MV-4-11 (cell line): Measurements from ENCODE around the gene PACRG.
A peak's percentile ranks its signal among the peaks of the same experiment; 100 is the strongest.

Experiments
- DNase-seq: peaks from one replicate; lab custom pipeline; 2025; lab: John Stamatoyannopoulos, UW

Gene PACRG

DNA sequence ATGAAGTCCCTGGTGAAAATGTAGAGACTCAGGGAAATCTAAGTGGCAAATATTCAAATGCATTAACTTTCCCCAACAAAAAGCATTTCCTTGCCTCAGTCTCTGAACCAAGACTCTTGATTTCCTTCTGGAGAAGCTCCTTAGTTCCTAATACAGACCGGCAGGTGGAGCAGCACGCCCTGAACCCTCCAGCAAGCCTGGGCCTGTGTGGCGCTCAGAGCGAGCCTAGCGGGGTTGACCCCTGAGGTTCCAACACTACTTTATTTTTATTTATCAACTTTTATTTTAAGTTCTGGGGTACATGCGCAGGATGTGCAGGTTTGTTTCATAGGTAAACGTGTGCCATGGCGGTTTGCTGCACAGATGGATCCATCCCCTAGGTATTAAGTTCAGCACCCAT lies 50.8 kb downstream of the PACRG start:
- no peak for DNase-seq

GRCh38 chr6:162785632-162786242 lies 58.0 kb downstream of the PACRG start:
- DNase-seq, result no peak

DNA sequence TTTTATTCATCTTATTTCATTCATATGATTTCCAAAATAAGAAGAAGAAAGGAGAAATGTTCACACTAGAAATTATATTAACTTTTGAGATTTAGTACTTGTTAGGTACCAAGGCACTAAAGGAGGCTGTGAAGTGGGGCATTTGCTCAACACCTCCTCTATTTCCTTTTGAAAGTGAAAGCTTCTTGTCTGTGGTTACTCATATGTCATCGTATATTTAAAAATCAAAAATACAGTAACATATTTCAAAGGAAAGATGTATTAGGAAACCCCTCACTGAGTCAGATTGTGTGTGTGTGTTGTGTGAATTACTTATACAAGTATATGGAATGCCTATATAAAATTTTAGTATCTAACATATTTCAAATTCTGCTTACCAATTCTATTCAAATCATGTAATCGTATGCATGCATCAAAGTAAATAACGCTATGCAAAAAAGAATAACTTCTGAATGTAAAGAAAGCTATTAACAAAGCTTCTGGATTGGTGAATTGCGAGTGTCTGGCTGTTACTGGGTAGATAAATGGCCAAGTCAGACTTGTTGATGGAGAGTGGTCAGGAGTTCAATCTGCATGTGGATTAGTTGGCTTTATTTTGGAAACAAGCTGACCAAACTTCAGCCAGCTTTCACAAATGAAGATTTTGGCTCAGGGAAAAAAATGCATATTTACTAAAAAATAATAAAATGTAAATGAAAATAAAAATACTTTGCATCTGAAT lies 70.9 kb downstream of the PACRG start:
- peak; percentile 51 for DNase-seq

DNA sequence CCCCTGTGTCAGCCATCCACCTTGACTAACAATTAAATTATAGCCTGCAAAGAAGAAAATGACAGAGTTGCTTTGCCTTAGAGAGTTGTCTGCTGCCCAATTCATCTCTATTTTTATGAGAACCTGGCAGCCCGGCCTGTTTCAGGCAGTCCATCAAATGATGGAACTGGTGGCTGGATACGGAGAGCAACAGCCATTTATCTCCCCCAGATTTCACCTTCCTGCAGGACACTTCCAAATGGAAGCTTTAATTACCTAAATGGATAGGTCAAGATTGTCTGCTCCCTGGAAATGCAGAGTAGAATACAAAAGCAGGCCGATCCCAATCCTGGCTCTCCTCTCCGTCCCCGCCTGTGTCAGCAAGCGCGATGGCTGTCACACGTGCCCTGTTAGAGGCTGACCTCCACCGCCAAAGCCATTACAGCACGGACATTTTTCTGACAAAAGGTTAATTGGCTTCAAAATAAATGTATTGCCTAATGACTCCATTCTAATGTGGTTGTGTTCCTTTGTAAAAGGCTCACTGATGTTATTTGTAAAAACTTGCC lies 86.7 kb downstream of the PACRG start:
- no peak for DNase-seq

- no peak for DNase-seq
Observed at GRCh38 chr6:162817196-162817595, 89.4 kb downstream of the PACRG start.

GRCh38 chr6:162819284-162819683 lies 91.5 kb downstream of the PACRG start:
- no peak for DNase-seq

DNA sequence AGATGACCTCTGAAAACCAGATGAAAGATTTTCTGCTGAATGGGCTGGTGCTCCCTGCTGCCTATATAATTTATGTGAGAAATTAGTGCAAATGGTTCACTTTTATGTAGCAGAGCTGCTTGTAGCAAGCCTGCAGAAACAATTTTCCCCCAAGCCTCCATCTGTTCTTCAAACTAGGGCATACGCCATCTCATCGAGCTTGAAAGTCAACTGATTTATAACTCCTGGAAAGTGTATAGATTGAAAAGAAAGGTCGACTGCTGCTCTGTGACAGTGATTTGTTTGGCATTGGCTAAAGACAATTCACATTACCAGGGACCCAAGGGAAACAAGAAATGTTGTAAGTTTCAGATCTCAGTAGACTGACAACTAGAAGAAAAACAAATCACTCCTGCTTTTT lies 93.3 kb downstream of the PACRG start:
- DNase-seq, result no peak

DNA sequence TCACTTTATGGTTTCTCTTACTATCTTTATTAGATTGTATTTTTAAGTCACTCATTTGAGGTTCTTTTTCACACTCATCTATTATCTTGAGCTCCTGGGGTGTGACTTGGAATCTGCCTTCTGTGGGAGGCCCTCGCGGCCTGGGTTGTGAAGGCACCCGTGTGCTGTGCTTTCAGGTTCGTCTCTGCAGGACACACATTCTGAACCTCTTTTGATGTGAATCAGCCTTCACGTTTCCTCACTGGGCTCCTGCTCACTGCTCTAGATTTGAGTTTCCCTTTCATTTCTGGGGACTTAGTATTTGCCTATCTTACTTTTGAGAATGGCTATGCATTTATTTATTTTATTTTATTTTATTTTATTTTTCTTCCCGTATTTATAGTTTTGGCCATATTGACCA lies 97.8 kb downstream of the PACRG start:
- no peak for DNase-seq

DNA sequence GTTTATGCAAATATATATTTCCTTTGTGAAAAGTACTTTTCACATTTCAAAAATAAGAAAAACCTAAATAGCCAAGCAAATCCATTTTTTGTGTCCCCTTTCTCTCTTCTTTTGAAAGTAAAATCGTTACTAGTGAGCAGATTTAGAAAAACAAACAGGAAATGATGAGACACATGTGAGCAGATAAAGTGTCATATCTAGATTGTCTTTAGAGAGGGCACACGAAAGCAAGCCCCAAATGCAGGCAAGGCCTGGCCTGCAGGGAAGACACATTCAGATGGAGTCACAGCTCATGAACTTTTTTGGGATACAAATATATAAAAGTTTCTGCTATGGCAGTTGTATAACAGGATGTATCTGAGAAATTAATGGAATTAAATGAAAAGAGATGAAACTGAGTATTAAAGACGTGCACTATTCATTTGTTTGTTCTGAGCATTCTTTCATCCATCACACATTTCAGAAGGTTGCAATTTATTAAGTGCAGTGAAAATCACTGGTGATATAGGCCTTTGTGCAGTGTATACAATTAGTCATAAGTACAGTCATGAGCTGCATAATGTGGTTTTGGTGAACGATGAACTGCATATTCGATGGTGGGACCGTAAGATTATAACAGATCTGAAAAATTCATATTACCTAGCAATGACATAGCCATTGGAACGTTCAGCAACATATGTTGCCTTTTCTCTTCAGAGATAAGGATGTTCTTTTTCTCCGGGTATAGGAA lies 101.4 kb downstream of the PACRG start:
- DNase-seq, result no peak

- peak; percentile 97 for DNase-seq
Observed at GRCh38 chr6:162833776-162834175, 106.0 kb downstream of the PACRG start.

DNA sequence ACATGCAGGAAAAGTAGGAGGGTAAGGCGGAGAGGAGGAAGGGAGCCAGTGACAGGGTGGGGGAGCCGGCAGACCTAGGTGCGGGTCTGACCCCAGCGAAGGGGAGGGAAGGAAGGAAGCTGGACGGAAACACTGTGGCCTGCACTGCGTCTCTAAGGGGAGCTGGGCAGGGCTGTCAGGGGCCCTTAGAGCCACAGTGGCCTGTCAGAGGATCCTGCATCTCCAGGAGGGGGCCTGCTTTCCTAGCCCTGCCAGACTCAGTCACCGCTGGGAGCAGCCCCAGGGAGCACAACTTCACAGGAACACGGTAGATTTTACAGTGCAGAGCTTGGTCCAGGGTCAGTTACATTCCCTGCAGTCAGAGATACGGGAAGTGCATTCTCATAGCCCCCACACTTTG lies 118.2 kb downstream of the PACRG start:
- DNase-seq, result no peak

DNA sequence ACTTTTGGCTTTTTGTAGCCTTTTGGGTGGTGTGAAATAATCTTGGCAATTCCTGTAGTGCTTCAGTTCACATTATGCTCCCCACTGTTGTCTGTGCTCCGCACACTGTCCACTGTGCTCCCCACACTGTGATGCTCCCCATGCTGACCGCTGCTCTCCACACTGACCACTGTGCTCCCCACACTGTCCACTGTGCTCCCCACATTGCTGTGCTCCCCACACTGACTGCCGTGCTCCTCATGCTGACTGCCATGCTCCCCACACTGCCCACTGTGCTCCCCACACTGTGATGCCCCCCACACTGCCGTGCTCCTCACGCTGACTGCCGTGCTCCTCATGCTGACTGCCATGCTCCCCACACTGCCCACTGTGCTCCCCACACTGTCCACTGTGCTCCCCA lies 118.9 kb downstream of the PACRG start:
- no peak for DNase-seq

- DNase-seq, result no peak
Observed at GRCh38 chr6:162849269-162849668, 121.5 kb downstream of the PACRG start.

DNA sequence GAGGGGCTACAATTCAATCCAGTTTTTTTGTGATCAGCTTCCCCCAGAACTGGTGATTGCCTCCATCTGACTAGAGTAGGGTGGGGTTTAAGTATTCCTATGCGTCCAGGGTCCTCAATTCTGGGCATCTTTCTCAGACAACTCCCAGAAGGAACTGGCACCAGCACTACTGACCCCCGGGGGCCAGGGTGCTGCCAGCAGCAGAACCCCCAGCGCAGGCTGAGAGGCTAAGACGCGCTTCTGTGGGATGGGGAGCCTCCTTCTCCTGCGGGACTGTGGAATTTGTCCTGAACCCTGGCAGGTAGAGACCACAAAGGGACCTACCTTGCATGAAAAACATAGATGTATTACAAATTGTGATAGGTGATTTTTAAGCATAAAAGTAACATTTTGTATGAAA lies 124.4 kb downstream of the PACRG start:
- DNase-seq, result no peak

DNA sequence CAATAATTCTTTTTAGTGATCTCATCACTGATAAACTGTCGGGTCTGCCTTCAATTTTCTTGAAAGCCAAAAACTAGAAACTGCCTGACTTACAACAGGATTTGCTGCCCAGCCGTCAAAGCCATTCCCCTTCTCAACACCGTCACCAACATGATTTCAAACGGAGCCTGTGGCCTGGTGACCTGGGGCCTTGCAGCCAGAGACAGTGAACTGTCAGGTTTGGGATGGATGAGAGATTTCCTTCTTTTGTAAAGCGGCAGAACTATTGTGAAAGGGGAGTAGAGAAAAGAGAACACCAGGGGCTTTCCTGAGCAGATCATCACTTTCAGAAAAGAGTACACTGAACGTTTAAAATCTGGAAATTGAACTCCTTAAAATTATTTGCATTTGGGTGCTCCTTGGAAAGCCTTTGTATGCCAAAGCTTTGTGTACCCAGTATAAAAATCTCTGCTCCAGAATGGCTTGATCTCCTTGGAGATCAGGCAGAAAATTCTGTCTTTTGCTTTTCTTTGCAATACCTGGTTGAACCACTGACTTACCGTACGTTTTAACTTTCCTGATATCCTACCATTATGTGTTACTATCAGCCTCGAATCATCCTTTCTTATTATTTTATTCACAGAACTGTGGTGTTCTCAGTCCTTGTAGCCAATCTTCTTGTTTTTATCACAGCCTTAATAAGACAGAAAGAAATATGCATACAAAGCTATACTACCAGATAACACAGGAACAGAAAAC lies 125.2 kb downstream of the PACRG start:
- DNase-seq, result no peak

DNA sequence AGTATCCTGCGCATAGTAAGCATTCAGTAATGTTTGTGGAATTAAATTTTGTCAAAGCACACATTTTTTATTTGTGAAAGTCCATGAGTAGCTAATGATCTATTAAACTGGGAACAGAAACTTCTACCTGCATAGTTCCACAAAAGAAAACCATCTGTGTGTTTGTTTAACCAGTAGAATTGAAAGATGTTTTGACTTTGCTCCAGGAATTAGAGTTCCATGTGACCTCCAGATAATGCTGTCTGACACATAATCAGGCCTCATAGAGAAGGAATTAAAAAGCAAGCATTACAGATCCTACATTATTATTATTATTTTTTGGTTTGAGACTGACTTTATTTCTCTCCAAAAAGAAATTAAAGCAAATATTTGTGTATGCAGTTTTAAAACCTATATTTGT lies 126.5 kb downstream of the PACRG start:
- DNase-seq, result no peak

GRCh38 chr6:162854734-162855191 lies 127.0 kb downstream of the PACRG start:
- DNase-seq, result no peak

- peak; percentile 18 for DNase-seq
Observed at GRCh38 chr6:162856885-162857284, 129.1 kb downstream of the PACRG start.

DNA sequence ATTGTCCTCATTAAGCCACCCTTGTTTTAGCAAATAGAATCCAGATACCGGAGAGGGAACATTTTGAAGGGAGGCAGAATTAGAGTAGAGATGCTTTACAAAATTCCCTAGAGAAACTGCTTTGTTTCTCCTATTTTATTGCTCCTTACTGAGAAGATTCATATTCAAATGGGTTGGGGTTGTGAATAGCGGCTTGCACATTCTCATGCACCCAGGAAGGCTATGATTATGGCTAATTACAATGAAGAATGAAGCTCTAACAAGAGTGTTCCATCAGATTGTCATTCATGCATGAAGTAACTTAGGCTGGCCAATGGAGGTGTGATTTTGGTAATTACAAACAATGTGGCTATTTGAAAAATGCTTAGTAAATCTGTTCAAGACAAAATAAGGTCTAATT lies 129.6 kb downstream of the PACRG start:
- no peak for DNase-seq

- no peak for DNase-seq
Observed at GRCh38 chr6:162862462-162862861, 134.7 kb downstream of the PACRG start.

- DNase-seq, result no peak
Observed at GRCh38 chr6:162862941-162863340, 135.2 kb downstream of the PACRG start.

- DNase-seq, result no peak
Observed at GRCh38 chr6:162863821-162864220, 136.0 kb downstream of the PACRG start.
